Kidney epithelial cell (primary cell): ENCODE results near the gene U2AF2. TPM values are rescaled to one million over a fixed set of nuclear protein-coding genes. Genes with fewer than 3 reads are reported as not detected.

ENCODE experiments used
- DNase-seq: peaks from one replicate; pipeline ENCODE4 v3.0.0-alpha.2; 2010; ENCODE audit warnings: low read depth
- H3K27me3 ChIP-seq: 2 replicates; pipeline ENCODE4 v1.6.0; 2011; ENCODE audit warnings: low read length; ENCODE audit not compliant: control insufficient read depth, insufficient read depth
- H3K36me3 ChIP-seq: 2 replicates; pipeline ENCODE4 v1.5.1; 2011; ENCODE audit warnings: low read length; ENCODE audit not compliant: control insufficient read depth, insufficient read depth
- H3K4me3 ChIP-seq: 2 replicates; pipeline ENCODE4 v1.5.1; 2011; ENCODE audit warnings: low read depth, mild to moderate bottlenecking, control low read depth, low read length
- total RNA-seq: library from RNA; depleted of rRNA; stranded (reverse); fragments of >200 nt; gene quantifications from 2 replicates; pipeline ENCODE4 v1.2.3, GENCODE V29; 2015
- TF ChIP-seq, protein P1 (sequence below): IDR thresholded peaks from 2 replicates; pipeline ENCODE4 v1.5.1; 2011; ENCODE audit warnings: mild to moderate bottlenecking, moderate library complexity, low read length, control low read depth, inconsistent platforms; ENCODE audit not compliant: insufficient read depth, poor library complexity, severe bottlenecking

U2AF2 gene
- total RNA-seq, 1 donor from 2014 or later, result 153 TPM

DNA sequence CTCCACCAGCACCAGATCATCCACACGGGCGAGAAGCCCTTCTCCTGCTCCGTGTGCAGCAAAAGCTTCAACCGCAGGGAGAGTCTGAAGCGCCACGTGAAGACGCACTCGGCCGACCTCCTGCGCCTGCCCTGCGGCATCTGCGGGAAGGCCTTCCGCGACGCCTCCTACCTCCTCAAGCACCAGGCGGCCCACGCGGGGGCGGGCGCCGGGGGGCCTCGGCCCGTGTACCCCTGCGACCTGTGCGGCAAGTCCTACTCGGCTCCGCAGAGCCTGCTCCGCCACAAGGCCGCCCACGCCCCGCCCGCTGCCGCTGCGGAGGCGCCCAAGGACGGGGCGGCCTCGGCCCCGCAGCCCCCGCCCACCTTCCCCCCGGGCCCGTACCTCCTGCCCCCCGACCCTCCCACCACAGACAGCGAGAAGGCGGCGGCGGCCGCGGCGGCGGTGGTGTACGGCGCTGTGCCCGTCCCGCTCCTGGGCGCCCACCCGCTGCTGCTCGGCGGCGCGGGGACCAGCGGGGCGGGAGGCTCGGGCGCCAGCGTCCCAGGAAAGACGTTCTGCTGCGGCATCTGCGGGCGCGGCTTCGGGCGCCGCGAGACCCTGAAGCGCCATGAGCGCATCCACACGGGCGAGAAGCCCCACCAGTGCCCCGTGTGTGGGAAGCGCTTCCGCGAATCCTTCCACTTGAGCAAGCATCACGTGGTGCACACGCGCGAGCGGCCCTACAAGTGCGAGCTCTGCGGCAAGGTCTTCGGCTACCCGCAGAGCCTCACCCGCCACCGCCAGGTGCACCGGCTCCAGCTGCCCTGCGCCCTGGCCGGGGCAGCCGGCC is 39.9 kb upstream of the U2AF2 start:
- DNase-seq, result no peak
- Histone ChIP-seq H3K27me3 (no peaks in the 10 kb centered on the region), H3K36me3 (peaks cover 3% of the 10 kb centered on the region), H3K4me3 (no peak overlapping the region)
- TF ChIP-seq, protein P1, sequence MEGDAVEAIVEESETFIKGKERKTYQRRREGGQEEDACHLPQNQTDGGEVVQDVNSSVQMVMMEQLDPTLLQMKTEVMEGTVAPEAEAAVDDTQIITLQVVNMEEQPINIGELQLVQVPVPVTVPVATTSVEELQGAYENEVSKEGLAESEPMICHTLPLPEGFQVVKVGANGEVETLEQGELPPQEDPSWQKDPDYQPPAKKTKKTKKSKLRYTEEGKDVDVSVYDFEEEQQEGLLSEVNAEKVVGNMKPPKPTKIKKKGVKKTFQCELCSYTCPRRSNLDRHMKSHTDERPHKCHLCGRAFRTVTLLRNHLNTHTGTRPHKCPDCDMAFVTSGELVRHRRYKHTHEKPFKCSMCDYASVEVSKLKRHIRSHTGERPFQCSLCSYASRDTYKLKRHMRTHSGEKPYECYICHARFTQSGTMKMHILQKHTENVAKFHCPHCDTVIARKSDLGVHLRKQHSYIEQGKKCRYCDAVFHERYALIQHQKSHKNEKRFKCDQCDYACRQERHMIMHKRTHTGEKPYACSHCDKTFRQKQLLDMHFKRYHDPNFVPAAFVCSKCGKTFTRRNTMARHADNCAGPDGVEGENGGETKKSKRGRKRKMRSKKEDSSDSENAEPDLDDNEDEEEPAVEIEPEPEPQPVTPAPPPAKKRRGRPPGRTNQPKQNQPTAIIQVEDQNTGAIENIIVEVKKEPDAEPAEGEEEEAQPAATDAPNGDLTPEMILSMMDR, result no peak

DNA sequence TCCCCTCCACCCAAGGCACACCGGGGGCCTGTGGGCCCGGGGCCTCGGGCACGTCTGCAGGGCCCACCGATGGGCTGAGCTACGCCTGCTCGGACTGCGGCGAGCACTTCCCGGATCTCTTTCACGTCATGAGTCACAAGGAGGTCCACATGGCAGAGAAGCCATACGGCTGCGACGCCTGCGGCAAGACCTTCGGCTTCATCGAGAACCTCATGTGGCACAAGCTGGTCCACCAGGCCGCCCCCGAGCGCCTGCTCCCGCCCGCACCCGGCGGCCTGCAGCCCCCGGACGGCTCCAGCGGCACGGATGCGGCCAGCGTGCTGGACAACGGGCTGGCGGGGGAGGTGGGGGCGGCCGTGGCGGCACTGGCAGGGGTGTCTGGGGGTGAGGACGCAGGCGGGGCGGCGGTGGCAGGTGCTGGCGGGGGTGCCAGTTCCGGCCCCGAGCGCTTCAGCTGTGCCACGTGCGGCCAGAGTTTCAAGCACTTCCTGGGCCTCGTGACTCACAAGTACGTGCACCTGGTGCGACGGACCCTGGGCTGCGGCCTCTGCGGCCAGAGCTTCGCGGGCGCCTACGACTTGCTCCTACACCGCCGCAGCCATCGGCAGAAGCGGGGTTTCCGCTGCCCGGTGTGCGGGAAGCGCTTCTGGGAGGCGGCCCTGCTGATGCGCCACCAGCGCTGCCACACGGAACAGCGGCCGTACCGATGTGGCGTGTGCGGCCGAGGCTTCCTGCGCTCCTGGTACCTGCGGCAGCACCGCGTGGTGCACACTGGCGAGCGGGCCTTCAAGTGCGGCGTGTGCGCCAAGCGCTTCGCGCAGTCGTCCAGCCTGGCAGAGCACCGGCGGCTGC is 39.1 kb upstream of the U2AF2 start:
- TF ChIP-seq, protein P1, result no peak
- no peak for DNase-seq
- Histone ChIP-seq H3K4me3 (no peak overlapping the region), H3K27me3 (no peaks in the 10 kb centered on the region), H3K36me3 (peaks cover 3% of the 10 kb centered on the region)

DNA sequence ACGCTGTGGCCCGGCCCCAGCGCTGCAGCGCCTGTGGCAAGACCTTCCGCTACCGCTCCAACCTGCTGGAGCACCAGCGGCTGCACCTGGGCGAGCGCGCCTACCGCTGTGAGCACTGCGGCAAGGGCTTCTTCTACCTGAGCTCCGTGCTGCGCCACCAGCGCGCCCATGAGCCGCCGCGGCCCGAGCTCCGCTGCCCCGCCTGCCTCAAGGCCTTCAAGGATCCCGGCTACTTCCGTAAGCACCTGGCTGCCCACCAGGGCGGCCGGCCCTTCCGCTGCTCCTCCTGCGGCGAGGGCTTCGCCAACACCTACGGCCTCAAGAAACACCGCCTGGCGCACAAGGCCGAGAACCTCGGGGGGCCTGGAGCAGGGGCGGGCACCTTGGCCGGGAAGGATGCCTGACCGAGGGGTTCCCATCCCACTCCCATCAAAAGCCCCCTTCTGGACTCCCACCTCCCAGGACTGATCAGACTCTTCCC is 38.4 kb upstream of the U2AF2 start:
- H3K36me3 ChIP-seq, result peaks cover 3% of the 10 kb centered on the region
- H3K4me3 ChIP-seq, result no peak overlapping the region
- no peak for DNase-seq
- no peaks in the 10 kb centered on the region for H3K27me3 ChIP-seq
- TF ChIP-seq, protein P1, result no peak

DNA sequence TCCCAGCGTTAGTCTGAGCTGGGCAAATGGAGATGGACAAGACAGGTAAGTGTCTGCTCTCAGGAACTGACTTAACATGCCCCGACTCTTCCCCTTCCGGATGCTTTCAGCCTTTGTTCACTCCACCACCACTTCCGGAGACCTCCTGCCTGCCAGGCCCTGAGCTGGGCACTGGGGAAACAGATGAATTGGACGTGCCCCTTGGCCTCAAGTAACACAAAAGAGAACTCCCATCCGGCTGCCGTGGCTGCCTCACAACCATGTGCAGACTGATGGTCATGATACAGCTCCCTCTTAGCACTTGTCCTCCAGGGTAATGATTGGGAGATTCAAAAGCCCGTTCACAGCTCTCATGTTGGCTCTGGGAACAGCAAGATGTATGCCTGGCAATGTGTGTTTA is 37.4 kb upstream of the U2AF2 start:
- no peaks in the 10 kb centered on the region for H3K27me3 ChIP-seq
- TF ChIP-seq, protein P1, result no peak
- no peak for DNase-seq
- peaks cover 3% of the 10 kb centered on the region for H3K36me3 ChIP-seq
- no peak overlapping the region for H3K4me3 ChIP-seq

DNA sequence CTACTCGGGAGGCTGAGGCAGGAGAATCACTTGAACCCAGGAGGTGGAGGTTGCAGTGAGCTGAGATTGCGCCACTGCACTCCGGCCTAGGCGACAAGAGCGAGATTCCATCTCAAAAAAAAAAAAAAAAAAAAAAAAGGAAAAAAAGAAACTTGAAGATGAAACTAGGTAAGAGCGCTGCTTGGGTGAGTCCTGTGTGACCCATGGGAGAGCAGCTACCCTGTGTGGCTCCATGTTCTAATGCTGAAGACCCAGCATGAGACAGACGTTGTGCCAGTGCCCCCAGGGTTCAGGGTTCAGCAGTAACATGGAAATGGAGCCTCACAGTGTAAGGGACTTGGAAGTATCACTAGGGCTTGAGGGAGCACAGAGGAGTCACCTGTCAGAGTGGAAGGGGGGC is 36.4 kb upstream of the U2AF2 start:
- no peak for DNase-seq
- H3K4me3 ChIP-seq, result no peak overlapping the region

More for the DNA sequence above, 36.4 kb upstream of the U2AF2 start:
- Histone ChIP-seq H3K27me3 (no peaks in the 10 kb centered on the region), H3K36me3 (peaks cover 3% of the 10 kb centered on the region)
- TF ChIP-seq, protein P1, result no peak
